PC-9 (cell line): ENCODE results near the gene HCRT. TPM values are rescaled to one million over a fixed set of nuclear protein-coding genes. Genes with fewer than 3 reads are reported as not detected.

Experiments used
- BruUV-seq: library from RNA; stranded (reverse); fragments of 400-500 nt; replicated peaks from 2 replicates; lab custom pipeline; 2021; lab: Mats Ljungman, UMichigan
- CTCF ChIA-PET: fragments of 300-600 bp; sonication (Branson Sonifier 250); formaldehyde crosslinking; loops from one replicate; lab custom pipeline; 2022; ENCODE audit warnings: antibody characterized with exemption; lab: Charles Lee
- POLR2A ChIA-PET: fragments of 300-600 bp; sonication (Branson Sonifier 250); formaldehyde crosslinking; loops from one replicate; lab custom pipeline; 2022; ENCODE audit warnings: antibody characterized with exemption; ENCODE audit not compliant: unreplicated experiment; lab: Charles Lee
- DNase-seq, 2 experiments: peaks; one replicate each; pipeline versions ENCODE4 v3.0.0 to v3.0.0-alpha.2; 2015 to 2022; ENCODE audit warnings: mixed read lengths in 1 of 2
- H2AFZ ChIP-seq: fragments of 200-600 bp; sonication (generic); 2 replicates; pipeline ENCODE4 v1.8.1; 2017; ENCODE audit warnings: antibody characterized with exemption
- H3F3A ChIP-seq: fragments of 200-600 bp; sonication (generic); 2 replicates; pipeline ENCODE4 v1.8.1; 2017; ENCODE audit warnings: antibody characterized with exemption, mild to moderate bottlenecking, low read depth; ENCODE audit not compliant: insufficient read depth
- H3K27ac ChIP-seq: fragments of 200-600 bp; sonication (generic); 2 replicates; pipeline ENCODE4 v1.6.1; 2016; ENCODE audit warnings: mixed run types
- H3K27me3 ChIP-seq: fragments of 200-600 bp; sonication (generic); 2 replicates; pipeline ENCODE4 v1.6.1; 2016; ENCODE audit warnings: low read depth, mixed run types; ENCODE audit not compliant: insufficient read depth
- H3K36me3 ChIP-seq: fragments of 200-600 bp; sonication (generic); 2 replicates; pipeline ENCODE4 v1.6.1; 2016; ENCODE audit warnings: low read depth, mixed run types
- H3K4me1 ChIP-seq: fragments of 200-600 bp; sonication (generic); replicated peaks from 2 replicates; pipeline ENCODE4 v1.6.1; 2016; ENCODE audit warnings: mixed run types; ENCODE audit not compliant: insufficient read depth
- H3K4me2 ChIP-seq: fragments of 200-600 bp; sonication (generic); 2 replicates; pipeline ENCODE4 v1.6.1; 2017; ENCODE audit warnings: mixed run types
- H3K4me3 ChIP-seq: fragments of 200-600 bp; sonication (generic); 2 replicates; pipeline ENCODE4 v1.6.1; 2016; ENCODE audit warnings: mixed run types
- H3K79me2 ChIP-seq: fragments of 200-600 bp; sonication (generic); 2 replicates; pipeline ENCODE4 v1.6.1; 2017; ENCODE audit warnings: low read depth, mixed run types
- H3K9me2 ChIP-seq: fragments of 200-600 bp; sonication (generic); 2 replicates; pipeline ENCODE4 v1.8.1; 2017; ENCODE audit warnings: mild to moderate bottlenecking; ENCODE audit not compliant: insufficient read depth
- H3K9me3 ChIP-seq: fragments of 200-600 bp; sonication (generic); 2 replicates; pipeline ENCODE4 v1.8.1; 2016; ENCODE audit warnings: low read depth; ENCODE audit not compliant: insufficient read depth
- H4K20me1 ChIP-seq: fragments of 200-600 bp; sonication (generic); 2 replicates; pipeline ENCODE4 v1.8.1; 2017; ENCODE audit not compliant: insufficient read depth
- EZH2 ChIP-seq: fragments of 200-600 bp; sonication (generic); IDR thresholded peaks from 2 replicates; pipeline ENCODE4 v1.8.0; 2017; ENCODE audit warnings: antibody characterized with exemption, low read depth
- intact Hi-C: fragments of 100-400 bp; cut with micrococcal nuclease; formaldehyde crosslinking; loops from one replicate; pipeline ENCODE4 v1.10.0; 2022; ENCODE audit not compliant: unreplicated experiment
- total RNA-seq: library from RNA; stranded (reverse); gene quantifications from 2 replicates; pipeline ENCODE4 v1.2.3, GENCODE V29; 2021
- TF ChIP-seq, protein P1 (sequence below): fragments of 200-600 bp; sonication (generic); conservative IDR thresholded peaks from 2 replicates; pipeline ENCODE4 v1.6.1; 2017; ENCODE audit warnings: mixed run types, antibody characterized with exemption, mild to moderate bottlenecking, moderate library complexity

Gene HCRT
- total RNA-seq, 1 experiment from 2014 or later: not detected

DNA sequence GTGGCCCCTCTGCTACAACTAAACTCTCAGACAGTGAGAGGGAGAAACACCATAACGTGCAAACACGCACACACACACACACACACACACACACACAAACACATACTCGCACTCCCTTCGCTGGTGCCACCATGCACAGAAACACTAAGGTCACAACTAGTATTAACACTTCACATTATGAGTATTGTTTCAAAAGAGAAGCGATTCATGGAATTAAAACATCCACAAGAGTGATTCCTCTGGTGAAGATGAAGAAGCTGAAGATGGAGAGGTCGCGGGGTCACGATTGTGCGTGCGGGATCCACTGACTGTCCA, 16.2 kb upstream of the HCRT start:
- Histone ChIP-seq H2AFZ (no peak overlapping the region), H3K27me3 (no peaks in the 10 kb centered on the region), H3K36me3 (no peaks in the 10 kb centered on the region), H3K79me2 (no peaks in the 10 kb centered on the region), H3K9me2 (no peaks in the 10 kb centered on the region), H4K20me1 (no peaks in the 10 kb centered on the region), H3K4me1 (peaks cover 6% of the 10 kb centered on the region), H3K4me2 (no peak overlapping the region), H3F3A (no peaks in the 10 kb centered on the region; the same call in 1 of the 2 replicates), H3K27ac (no peak overlapping the region), H3K4me3 (no peak overlapping the region), H3K9me3 (no peaks in the 10 kb centered on the region)
- TF ChIP-seq, protein P1, sequence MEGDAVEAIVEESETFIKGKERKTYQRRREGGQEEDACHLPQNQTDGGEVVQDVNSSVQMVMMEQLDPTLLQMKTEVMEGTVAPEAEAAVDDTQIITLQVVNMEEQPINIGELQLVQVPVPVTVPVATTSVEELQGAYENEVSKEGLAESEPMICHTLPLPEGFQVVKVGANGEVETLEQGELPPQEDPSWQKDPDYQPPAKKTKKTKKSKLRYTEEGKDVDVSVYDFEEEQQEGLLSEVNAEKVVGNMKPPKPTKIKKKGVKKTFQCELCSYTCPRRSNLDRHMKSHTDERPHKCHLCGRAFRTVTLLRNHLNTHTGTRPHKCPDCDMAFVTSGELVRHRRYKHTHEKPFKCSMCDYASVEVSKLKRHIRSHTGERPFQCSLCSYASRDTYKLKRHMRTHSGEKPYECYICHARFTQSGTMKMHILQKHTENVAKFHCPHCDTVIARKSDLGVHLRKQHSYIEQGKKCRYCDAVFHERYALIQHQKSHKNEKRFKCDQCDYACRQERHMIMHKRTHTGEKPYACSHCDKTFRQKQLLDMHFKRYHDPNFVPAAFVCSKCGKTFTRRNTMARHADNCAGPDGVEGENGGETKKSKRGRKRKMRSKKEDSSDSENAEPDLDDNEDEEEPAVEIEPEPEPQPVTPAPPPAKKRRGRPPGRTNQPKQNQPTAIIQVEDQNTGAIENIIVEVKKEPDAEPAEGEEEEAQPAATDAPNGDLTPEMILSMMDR: no peak
- TF ChIP-seq EZH2: no peak
- POLR2A ChIA-PET: no interaction called here
- CTCF ChIA-PET: interaction anchor here (0.7 kb wide), 1 partner anchor 255 kb away, joined by 3 read pairs; no protein-coding TSS in a partner anchor
- BruUV-seq: no TSS peak
- intact Hi-C loops: no loop called here
- no peak for DNase-seq

DNA sequence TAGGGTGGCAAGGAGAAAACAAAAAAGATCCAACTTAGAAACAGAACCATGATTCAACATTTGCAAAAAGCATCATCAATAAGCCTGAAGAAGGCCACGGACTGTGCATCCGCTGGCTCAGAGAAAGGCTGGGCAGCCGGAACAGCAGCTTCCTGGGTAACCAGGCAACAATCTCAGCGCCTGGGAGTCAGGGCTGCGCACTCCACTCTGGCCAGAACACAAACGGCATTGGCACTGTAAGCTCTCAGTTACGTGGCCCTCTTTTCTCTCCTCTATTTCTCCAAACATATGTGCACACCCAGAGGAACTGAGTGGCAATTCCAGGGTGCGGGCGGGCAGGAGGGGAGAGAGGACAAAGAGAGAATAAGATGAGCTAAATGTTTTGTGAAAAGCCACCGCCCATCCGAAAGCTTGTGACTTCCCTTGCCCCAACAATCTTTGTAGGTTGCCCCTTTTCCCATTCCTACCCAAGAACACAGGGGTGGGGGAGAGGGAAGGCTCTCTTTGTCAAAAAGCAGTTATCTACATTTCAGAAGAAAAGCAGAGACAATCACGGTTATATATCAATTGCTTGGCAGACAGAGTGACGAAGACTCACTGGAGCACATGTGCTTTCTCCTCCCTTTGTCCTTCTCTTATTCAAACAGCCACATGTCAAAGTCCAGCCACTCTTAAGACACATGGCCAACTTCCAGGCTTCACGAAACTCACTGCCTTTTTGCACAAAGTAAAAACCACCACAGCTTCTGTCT, 15.6 kb upstream of the HCRT start:
- no peak overlapping the region for H3K27ac ChIP-seq
- H3F3A ChIP-seq: no peaks in the 10 kb centered on the region; the same call in 1 of the 2 replicates
- H3K27me3 ChIP-seq: no peaks in the 10 kb centered on the region
- H3K4me3 ChIP-seq: no peak overlapping the region
- H3K36me3 ChIP-seq: no peaks in the 10 kb centered on the region
- no peaks in the 10 kb centered on the region for H3K9me2 ChIP-seq
- H3K4me1 ChIP-seq: peaks cover under 1% of the 10 kb centered on the region; the same call in 1 of the 2 replicates
- no peaks in the 10 kb centered on the region for H4K20me1 ChIP-seq
- ChIA-PET CTCF (interaction anchor here (0.5 to 0.7 kb wide), 2 partner anchors 13 to 238 kb away, joined by 3 to 5 read pairs; no protein-coding TSS in a partner anchor), POLR2A (no interaction called here)
- BruUV-seq: no TSS peak
- H3K9me3 ChIP-seq: no peaks in the 10 kb centered on the region
- intact Hi-C loops: no loop called here
- H2AFZ ChIP-seq: no peak overlapping the region
- no peak overlapping the region for H3K4me2 ChIP-seq
- no peaks in the 10 kb centered on the region for H3K79me2 ChIP-seq
- TF ChIP-seq, protein P1: no peak
- TF ChIP-seq EZH2: no peak
- no peak for DNase-seq

DNA sequence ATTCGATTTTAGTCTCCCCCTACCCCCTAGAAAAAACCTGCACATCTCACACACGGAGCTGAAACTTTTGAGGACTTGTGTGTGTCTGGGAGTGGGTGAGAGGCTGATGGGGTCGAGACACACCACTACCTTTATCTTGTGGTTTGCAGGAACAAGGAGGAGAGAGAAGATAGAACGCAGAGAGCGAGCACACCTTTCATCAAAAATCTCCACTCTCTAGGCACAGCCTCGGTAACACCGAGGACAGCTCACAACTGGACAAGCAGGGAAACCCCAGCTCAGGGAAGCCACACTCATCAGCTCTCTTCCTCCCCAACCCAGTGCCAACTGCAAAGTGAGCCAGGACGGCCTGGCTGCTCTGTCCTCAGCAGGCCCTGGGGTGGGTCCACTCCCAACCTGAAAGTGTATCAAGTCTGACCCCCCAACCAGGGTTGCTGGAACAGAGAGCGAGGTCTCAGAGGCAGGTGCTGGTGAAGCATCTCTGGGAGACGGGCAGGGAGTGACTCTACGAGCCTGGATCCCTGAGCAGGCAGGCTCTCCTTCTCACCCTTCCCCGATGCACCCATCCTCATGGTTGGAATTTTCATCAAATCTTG, 14.3 kb upstream of the HCRT start:
- Histone ChIP-seq H4K20me1 (no peaks in the 10 kb centered on the region), H3K36me3 (no peaks in the 10 kb centered on the region), H3K27ac (no peak overlapping the region), H3K4me3 (no peak overlapping the region), H3K9me3 (no peaks in the 10 kb centered on the region), H3K79me2 (no peaks in the 10 kb centered on the region), H3K4me1 (no peaks in the 10 kb centered on the region), H3K27me3 (no peaks in the 10 kb centered on the region), H3K9me2 (no peaks in the 10 kb centered on the region), H3K4me2 (no peak overlapping the region), H3F3A (no peaks in the 10 kb centered on the region; the same call in 1 of the 2 replicates), H2AFZ (no peak overlapping the region)
- TF ChIP-seq, protein P1: no peak
- no peak for TF ChIP-seq EZH2
- intact Hi-C loops: no loop called here
- ChIA-PET CTCF (no interaction called here), POLR2A (no interaction called here)
- DNase-seq: no peak
- BruUV-seq: no TSS peak
